Panc1 (cell line): ENCODE results near the gene DSCAM. TPM values are rescaled to one million over a fixed set of nuclear protein-coding genes. Genes with fewer than 3 reads are reported as not detected.

Source experiments
- ATAC-seq: fragments of 200-7000 bp; cut with Tn5 transposase; 2 replicates; pipeline ENCODE4 v1.9.1; 2020; ENCODE audit warnings: mild to moderate bottlenecking, moderate library complexity
- BruUV-seq: library from RNA; stranded (reverse); fragments of 400-500 nt; replicated peaks from 2 replicates; lab custom pipeline; 2021; lab: Mats Ljungman, UMichigan
- CTCF ChIA-PET: fragments of 300-600 bp; sonication (Branson Sonifier 250); formaldehyde crosslinking; loops from one replicate; lab custom pipeline; 2022; ENCODE audit warnings: antibody characterized with exemption; lab: Charles Lee
- POLR2A ChIA-PET: fragments of 300-600 bp; sonication (Branson Sonifier 250); formaldehyde crosslinking; loops from one replicate; lab custom pipeline; 2022; ENCODE audit warnings: antibody characterized with exemption; lab: Charles Lee
- DNase-seq: peaks from one replicate; pipeline ENCODE4 v3.0.0-alpha.2; 2010; ENCODE audit warnings: low read depth, low spot score
- H3K27ac ChIP-seq: 2 replicates; pipeline ENCODE4 v1.5.1; 2011; ENCODE audit warnings: mild to moderate bottlenecking, low read length, inconsistent platforms
- H3K27me3 ChIP-seq: fragments of 200-500 bp; sonication (Bioruptor generic); 2 replicates; pipeline ENCODE4 v1.6.0; 2014; ENCODE audit warnings: low read length, inconsistent platforms; ENCODE audit not compliant: control insufficient read depth, insufficient read depth
- H3K36me3 ChIP-seq: fragments of 200-500 bp; sonication (Bioruptor generic); 2 replicates; pipeline ENCODE4 v1.5.1; 2014; ENCODE audit warnings: inconsistent platforms, mild to moderate bottlenecking, low read length, moderate library complexity; ENCODE audit not compliant: control insufficient read depth, insufficient read depth
- H3K4me1 ChIP-seq: 2 replicates; pipeline ENCODE4 v1.5.1; 2011; ENCODE audit warnings: inconsistent platforms, mild to moderate bottlenecking, low read length, moderate library complexity; ENCODE audit not compliant: control insufficient read depth, insufficient read depth
- H3K4me3 ChIP-seq, 2 experiments: 2 replicates each; pipeline ENCODE4 v1.5.1; 2011 to 2012; ENCODE audit warnings: low read depth in 2 of 2, low read length in 2 of 2, mild to moderate bottlenecking in 2 of 2, inconsistent platforms in 1 of 2, moderate library complexity in 1 of 2
- H3K9me3 ChIP-seq: fragments of 200-500 bp; sonication (Bioruptor generic); 2 replicates; pipeline ENCODE4 v1.5.1; 2014; ENCODE audit warnings: low read depth, mild to moderate bottlenecking, inconsistent platforms, low read length, moderate library complexity; ENCODE audit not compliant: control insufficient read depth, insufficient read depth
- CTCF ChIP-seq: fragments of 450-650 bp; IDR thresholded peaks from 2 replicates; pipeline ENCODE4 v1.5.1; 2017; ENCODE audit warnings: mild to moderate bottlenecking
- POLR2AphosphoS5 ChIP-seq: IDR thresholded peaks from 2 replicates; pipeline ENCODE4 v1.6.1; 2012; ENCODE audit warnings: mild to moderate bottlenecking, low read depth, low read length, moderate library complexity
- SIN3A ChIP-seq: IDR thresholded peaks from 2 replicates; pipeline ENCODE4 v1.6.1; 2012; ENCODE audit warnings: low read depth, mild to moderate bottlenecking, low read length, moderate library complexity, borderline replicate concordance; ENCODE audit not compliant: insufficient read depth
- TCF7L2 ChIP-seq: IDR thresholded peaks from 2 replicates; pipeline ENCODE4 v1.6.1; 2011; ENCODE audit warnings: mild to moderate bottlenecking, low read depth, low read length, inconsistent platforms
- in situ Hi-C: cut with HindIII; loops from 2 replicates; pipeline ENCODE4 v1.10.0; 2016; ENCODE audit warnings: low sequenced_read_pairs, low pct_unique_long_range_greater_than_20kb
- intact Hi-C: fragments of 100-400 bp; cut with micrococcal nuclease; formaldehyde crosslinking; loops from one replicate; pipeline ENCODE4 v1.10.0; 2022; ENCODE audit not compliant: unreplicated experiment
- total RNA-seq: library from RNA; stranded (reverse); gene quantifications from one replicate; pipeline ENCODE4 v1.2.1, GENCODE V29; 2021; ENCODE audit not compliant: unreplicated experiment
- TF ChIP-seq, protein P1 (sequence below), 2 experiments: IDR thresholded peaks; 2 replicates each; pipeline ENCODE4 v1.6.1; 2011 to 2012; ENCODE audit warnings: low read depth in 2 of 2, control low read depth in 1 of 2, low read length in 1 of 2, mild to moderate bottlenecking in 1 of 2, moderate library complexity in 1 of 2; ENCODE audit not compliant: insufficient read depth in 1 of 2

DSCAM gene
- total RNA-seq, 1 experiment from 2014 or later: not detected

DNA sequence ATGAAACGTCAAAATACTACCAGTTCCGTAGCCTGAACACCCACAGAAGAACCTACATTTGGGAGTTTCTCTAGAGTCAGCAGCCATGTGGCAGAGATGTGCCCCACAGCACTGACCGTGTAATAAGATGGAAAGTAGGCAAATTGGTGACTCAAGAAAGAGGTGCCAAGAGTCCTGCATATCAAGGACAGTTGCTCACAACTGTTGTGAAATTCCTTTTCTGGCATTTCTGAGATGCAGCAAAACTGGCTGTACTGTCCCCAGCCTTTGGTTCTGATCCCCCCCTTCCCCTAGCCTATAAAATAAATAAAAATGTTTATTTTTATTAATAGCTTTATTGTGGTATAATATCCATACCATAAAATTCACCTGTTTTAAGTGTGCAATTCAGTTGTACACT, 655.8 kb downstream of the DSCAM start:
- DNase-seq (no peak), ATAC-seq (no peak)
- BruUV-seq: no TSS peak
- TF ChIP-seq POLR2AphosphoS5: no peak
- TF ChIP-seq SIN3A: no peak
- TF ChIP-seq TCF7L2: no peak
- no peak for TF ChIP-seq CTCF
- TF ChIP-seq, protein P1, sequence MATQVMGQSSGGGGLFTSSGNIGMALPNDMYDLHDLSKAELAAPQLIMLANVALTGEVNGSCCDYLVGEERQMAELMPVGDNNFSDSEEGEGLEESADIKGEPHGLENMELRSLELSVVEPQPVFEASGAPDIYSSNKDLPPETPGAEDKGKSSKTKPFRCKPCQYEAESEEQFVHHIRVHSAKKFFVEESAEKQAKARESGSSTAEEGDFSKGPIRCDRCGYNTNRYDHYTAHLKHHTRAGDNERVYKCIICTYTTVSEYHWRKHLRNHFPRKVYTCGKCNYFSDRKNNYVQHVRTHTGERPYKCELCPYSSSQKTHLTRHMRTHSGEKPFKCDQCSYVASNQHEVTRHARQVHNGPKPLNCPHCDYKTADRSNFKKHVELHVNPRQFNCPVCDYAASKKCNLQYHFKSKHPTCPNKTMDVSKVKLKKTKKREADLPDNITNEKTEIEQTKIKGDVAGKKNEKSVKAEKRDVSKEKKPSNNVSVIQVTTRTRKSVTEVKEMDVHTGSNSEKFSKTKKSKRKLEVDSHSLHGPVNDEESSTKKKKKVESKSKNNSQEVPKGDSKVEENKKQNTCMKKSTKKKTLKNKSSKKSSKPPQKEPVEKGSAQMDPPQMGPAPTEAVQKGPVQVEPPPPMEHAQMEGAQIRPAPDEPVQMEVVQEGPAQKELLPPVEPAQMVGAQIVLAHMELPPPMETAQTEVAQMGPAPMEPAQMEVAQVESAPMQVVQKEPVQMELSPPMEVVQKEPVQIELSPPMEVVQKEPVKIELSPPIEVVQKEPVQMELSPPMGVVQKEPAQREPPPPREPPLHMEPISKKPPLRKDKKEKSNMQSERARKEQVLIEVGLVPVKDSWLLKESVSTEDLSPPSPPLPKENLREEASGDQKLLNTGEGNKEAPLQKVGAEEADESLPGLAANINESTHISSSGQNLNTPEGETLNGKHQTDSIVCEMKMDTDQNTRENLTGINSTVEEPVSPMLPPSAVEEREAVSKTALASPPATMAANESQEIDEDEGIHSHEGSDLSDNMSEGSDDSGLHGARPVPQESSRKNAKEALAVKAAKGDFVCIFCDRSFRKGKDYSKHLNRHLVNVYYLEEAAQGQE (IDR thresholded peaks at IDR 0.05; ENCODE audit: insufficient read depth in 1 of 2, low read depth in 2 of 2, low read length in 1 of 2): no peak
- H3K9me3 ChIP-seq: no peaks in the 10 kb centered on the region
- H3K4me1 ChIP-seq: no peaks in the 10 kb centered on the region
- CTCF ChIA-PET: no interaction called here
- H3K27me3 ChIP-seq: no peaks in the 10 kb centered on the region; the same call in 1 of the 2 replicates
- no peak overlapping the region for H3K4me3 ChIP-seq
- H3K27ac ChIP-seq: no peak overlapping the region
- intact Hi-C loops: no loop called here
- in situ Hi-C loops: no loop called here
- POLR2A ChIA-PET: no interaction called here
- H3K36me3 ChIP-seq: no peaks in the 10 kb centered on the region

DNA sequence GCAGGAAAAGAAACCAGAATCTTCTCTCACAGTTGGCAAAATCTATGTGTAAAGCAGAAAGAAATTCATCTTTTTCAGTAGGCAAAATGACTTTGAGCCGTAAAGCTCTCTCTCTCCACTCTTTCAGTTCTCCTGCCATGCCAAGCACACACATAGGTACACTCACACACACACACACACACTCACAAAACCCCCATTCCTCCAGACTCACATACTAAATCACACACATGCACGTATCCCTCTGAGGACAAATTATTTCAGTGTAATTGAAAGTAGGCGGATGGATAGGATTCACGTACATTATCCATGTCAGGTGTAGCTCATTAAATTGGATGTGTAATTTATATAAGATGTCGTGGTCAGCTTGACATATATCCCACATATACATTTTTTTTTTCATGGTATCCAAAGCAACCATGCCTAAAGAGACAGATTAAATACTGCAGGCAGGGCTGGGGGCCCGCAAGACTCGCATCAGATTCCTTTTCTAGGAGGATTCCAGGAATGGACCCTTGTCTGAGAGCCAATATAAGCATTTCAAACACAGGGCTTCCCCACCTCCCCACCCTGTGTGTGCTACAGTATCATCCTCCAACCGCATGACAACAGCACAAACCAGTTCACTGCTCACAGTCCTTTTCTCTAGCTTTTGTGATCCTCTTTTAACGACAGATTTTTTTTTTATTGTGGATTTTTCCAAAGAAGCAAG, 658.9 kb downstream of the DSCAM start:
- TF ChIP-seq SIN3A (no peak), CTCF (no peak), TCF7L2 (no peak)
- ATAC-seq: no peak

More for the DNA sequence above, 658.9 kb downstream of the DSCAM start:
- Histone ChIP-seq H3K27ac (no peak overlapping the region), H3K9me3 (no peaks in the 10 kb centered on the region), H3K36me3 (no peaks in the 10 kb centered on the region), H3K4me1 (no peaks in the 10 kb centered on the region), H3K27me3 (no peaks in the 10 kb centered on the region; the same call in 1 of the 2 replicates), H3K4me3 (no peak overlapping the region)
- intact Hi-C loops (no loop called here), in situ Hi-C loops (no loop called here)
- CTCF ChIA-PET: no interaction called here
- POLR2A ChIA-PET: no interaction called here
- no TSS peak for BruUV-seq
- no peak for DNase-seq
